NCI-H1105 treated with DMSO at 0.1 percent for 48 hours (cell line): ENCODE measurements around the gene AGAP2.

ENCODE experiments used
- DNase-seq: peaks from one replicate; lab custom pipeline; 2025; lab: John Stamatoyannopoulos, UW

AGAP2 gene

GRCh38 chr12:57767305-57767698 lies 28.8 kb upstream of the AGAP2 start:
- no peak for DNase-seq

GRCh38 chr12:57766464-57767304 lies 28.1 kb upstream of the AGAP2 start, which contains the start of gene CYP27B1:
CYP27B1 (minus strand) TSS chr12:57767078; CDS start chr12:57767041, 37 bp downstream.
- peak; percentile 38 for DNase-seq

DNA sequence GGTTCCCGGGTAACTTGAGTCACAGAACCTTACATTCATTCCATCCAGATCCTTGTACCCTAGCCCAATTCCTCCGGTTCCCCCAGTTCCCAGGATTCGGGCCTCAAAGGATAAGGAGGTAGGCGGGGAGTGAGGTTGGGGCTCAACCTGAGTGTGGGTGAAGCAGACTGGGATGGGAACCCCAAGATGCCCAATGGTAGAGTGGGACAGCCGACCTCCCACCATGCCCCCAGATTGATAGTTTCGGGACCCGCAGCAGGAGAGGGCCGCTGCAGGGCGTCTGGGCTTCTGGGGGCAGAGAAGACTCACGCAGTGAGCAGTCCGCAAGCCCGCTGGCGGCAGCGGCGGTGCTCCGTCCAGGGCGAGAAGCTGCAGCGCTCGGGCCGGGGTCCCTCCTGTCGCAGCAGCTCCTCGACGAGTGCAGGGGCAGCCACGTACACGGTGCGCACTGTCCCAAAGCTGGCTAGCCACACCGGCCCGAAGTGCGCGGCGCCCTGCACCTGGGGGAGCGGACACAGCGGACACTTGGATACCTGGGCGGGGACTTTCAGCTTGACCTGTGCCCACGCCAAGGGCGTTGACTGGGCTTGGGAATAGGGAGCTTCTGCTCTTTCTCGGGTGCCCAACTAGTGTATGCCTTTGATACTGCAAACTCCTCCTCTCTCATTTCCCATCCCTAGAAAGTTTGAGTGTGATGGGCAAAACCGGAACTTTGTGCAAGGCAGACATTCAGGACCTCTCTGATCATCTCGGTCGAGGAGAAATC lies 27.3 kb upstream of the AGAP2 start:
- no peak for DNase-seq

GRCh38 chr12:57765003-57765697 lies 26.6 kb upstream of the AGAP2 start:
- DNase-seq = no peak

- no peak for DNase-seq
Measured at GRCh38 chr12:57764662-57765002, 26.1 kb upstream of the AGAP2 start.

- DNase-seq = no peak
Measured at GRCh38 chr12:57763881-57764661, 25.5 kb upstream of the AGAP2 start.

- DNase-seq = no peak
Measured at GRCh38 chr12:57762463-57762862, 23.9 kb upstream of the AGAP2 start.

DNA sequence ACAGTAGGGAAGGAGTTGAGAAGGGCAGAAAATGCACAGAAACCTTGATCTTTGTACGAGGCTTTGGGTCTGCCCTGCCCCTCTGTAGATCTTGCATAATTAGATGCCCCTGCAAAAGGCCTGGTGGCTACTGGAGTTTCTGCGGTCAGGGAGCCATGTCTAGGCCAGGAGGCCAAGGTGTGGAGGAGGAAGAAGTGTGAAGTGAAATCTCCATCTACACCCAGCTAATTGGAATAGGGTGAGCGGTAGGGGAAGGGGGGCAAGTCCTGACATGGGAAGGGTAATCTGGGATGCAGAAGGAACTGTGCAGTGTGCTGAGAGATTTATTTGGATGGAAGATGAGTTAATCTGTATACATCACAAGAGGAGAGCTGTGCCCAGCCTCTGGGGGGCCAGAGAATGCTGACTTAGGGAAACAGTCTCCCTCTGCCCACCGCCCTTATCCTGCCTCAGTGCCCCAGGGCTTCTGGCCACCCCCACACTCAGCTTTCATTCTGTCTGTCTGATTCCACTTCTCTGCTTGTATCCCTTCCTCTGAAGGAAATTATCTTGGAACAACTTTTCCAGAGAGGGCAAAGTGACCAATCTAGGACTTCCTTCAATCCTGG lies 23.0 kb upstream of the AGAP2 start:
- no peak for DNase-seq

DNA sequence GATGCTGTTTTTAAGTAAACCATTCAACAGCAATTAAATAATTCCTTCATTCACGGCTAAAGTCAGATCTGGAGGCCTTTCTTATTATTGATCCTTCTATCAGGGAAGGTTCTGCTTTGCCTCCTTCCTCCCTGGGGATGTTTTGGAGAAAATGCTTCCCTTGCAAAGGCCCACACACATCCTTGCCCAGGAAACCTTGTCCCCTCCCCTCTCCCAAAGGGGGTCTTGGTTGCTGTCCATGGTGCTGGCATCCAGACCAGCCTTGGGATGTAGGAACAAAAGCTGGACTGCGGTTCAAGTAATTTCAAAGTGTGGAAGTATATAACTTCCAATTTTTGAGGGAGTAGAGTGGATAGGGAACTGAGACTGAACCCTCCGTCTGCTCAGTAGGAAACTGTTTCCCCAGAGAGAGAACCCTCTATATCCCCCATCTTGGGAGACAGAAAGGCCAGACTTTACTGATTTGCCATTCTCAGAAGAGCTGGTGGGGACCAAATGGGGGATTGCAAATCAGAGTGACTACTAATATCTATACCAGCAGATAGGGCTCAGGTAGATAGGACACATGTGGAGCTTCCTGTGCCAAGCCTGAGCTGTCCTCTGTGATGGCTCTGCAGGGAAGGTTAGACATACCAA lies 21.9 kb upstream of the AGAP2 start:
- DNase-seq = no peak

DNA sequence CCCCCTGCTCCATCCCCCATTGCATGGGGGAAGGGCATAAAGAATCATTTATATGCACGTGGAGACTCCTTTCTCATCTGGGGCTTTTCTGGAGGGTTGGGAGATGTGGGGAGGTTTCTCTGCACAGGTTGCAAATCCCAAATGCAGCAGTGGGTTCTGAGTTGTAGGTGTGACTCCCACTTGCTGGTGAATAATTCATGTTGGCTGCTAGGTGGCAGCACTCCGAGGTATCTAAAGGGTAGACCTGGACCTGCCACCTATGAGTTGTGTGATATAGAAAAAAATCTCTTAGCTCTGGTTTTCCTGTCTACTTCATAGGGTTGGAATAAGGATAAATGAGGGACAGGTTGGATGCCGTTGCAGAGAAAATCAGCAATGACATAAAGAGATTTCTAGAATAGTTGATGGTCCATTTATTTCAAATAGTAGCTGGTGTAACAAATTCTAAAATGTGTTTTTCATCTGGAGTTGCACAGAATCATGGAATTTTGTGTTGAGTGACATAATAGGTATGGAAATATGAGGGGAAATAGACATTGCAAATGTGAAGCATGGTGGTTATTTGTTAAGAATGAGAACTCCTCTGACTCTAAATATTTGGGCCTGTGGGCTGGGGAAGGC lies 20.9 kb upstream of the AGAP2 start:
- DNase-seq = no peak

GRCh38 chr12:57758552-57759359 lies 20.2 kb upstream of the AGAP2 start:
- no peak for DNase-seq

GRCh38 chr12:57757771-57758170 lies 19.2 kb upstream of the AGAP2 start:
- no peak for DNase-seq

DNA sequence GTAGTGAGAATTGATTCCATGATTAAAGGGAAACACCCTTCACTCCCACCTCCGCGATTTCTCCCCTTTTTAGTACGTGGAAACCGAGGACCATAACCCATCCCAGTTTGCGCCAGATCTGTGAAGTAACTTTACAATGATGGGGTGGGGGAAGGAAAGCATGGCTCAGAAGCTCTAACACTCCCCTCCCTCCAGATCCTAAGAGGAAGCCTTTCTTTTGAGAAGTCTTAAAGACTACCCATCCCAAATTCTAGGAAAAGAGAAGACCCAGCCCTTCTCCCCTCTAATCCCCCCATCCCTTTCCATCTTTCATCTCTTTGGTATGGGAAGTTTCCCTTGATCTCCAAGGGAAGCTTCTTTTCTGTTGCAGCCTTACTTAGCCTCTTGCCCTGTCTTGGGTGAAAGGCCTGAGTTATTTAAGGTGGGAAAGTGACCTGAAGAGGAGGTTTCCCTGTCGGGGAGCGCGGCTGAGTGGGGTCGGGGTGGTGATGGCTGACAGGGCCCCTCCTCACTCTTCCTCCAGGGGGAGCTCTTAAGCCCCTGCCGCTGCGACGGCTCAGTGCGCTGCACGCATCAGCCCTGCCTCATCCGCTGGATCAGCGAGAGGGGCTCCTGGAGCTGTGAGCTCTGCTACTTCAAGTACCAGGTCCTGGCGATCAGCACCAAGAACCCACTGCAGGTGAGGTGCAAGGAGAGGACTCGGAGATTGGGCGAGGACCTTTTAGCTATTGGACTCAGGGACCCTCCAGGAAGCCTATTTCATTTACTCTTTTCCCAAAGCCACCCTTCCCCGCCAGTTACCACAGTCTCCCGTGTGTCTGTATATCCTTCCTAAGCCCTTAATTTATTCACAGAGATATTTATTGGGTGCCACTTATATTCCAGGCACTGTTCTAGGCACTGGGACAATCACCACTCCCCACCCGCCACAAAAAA lies 18.1 kb upstream of the AGAP2 start:
- no peak for DNase-seq

DNA sequence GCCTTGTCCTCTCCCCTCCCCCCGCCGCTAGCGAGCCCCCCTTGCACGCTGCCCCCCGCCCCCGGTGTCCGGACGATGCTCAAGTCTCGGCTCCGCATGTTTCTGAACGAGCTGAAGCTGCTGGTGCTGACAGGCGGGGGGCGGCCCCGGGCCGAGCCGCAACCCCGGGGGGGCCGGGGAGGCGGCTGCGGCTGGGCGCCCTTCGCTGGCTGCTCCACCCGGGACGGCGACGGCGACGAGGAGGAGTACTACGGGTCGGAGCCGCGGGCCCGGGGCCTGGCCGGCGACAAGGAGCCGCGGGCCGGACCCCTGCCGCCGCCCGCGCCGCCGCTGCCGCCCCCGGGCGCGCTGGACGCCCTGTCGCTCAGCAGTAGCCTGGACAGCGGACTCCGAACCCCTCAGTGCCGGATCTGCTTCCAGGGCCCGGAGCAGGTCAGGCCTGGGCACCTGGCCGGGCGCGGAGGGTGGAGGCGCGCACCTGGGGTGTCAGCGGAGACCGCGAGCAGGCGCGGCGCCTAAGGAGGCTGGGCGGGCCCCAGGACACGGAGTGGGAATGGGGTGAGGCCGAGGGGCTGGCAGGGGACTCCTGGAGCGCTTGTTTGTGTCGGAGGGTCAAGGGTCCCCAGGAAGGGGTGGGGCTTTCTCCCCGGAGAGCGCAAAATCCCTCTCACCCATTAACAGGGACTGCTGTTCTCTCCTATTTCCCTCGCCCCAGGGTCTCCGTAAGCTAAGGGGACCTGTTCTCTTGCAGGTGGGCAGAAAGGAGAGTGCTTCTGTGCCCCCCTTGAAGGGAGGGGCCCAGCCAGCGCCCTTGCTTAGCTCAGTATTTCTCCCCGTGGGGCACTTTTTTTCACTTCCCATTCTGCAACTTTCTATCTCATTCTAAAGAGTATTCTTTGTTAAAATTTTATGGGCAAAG lies 17.2 kb upstream of the AGAP2 start:
- DNase-seq = no peak

DNA sequence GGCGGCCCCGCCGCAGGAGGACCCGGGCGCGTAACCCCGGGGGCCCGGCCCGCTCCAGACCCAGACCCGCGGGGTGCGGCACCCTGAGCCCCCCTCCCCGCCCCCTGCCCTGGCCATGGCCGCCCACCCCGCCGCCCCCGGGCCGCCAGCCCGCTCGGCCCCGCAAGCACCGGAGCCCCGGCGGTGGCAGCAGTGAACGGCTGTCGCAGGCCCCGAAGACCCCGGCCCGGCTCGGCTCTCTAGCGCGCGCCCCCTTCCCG lies 16.6 kb upstream of the AGAP2 start:
- DNase-seq = no peak

- peak; percentile 70 for DNase-seq
Measured at GRCh38 chr12:57754411-57755193, 16.1 kb upstream of the AGAP2 start, which contains the start of gene MARCHF9. MARCHF9 (plus strand) TSS chr12:57755103; CDS start chr12:57755529, 426 bp downstream.
